Caco-2 (cell line): ENCODE results near the gene SERINC3. TPM values are rescaled to one million over a fixed set of nuclear protein-coding genes. Genes with fewer than 3 reads are reported as not detected.

Source experiments
- BruUV-seq: library from RNA; stranded (reverse); fragments of 400-500 nt; replicated peaks from 2 replicates; lab custom pipeline; 2021; lab: Mats Ljungman, UMichigan
- CTCF ChIA-PET: fragments of 300-600 bp; sonication (Branson Sonifier 250); formaldehyde crosslinking; loops from one replicate; lab custom pipeline; 2022; ENCODE audit warnings: antibody characterized with exemption; lab: Charles Lee
- POLR2A ChIA-PET: fragments of 300-600 bp; sonication (Branson Sonifier 250); formaldehyde crosslinking; loops from one replicate; lab custom pipeline; 2022; ENCODE audit warnings: antibody characterized with exemption; lab: Charles Lee
- DNase-seq, 2 experiments: peaks; one replicate each; pipeline versions ENCODE4 v3.0.0 to v3.0.0-alpha.2; 2020 to 2022
- H3K27me3 ChIP-seq: replicated peaks from 2 replicates; pipeline ENCODE4 v1.6.0; 2011; ENCODE audit warnings: low read length; ENCODE audit not compliant: control insufficient read depth, insufficient read depth
- H3K36me3 ChIP-seq: 2 replicates; pipeline ENCODE4 v1.5.1; 2011; ENCODE audit warnings: low read length; ENCODE audit not compliant: control insufficient read depth, insufficient read depth
- H3K4me1 ChIP-seq: fragments of 250-450 bp; sonication (Bioruptor Pico); 2 replicates; pipeline ENCODE4 v1.5.1; 2020; ENCODE audit warnings: mild to moderate bottlenecking
- H3K4me3 ChIP-seq: 2 replicates; pipeline ENCODE4 v1.5.1; 2011; ENCODE audit warnings: low read depth, mild to moderate bottlenecking, control low read depth, low read length
- H3K9me3 ChIP-seq: fragments of 250-450 bp; sonication (Bioruptor Pico); 2 replicates; pipeline ENCODE4 v1.5.1; 2020; ENCODE audit warnings: mild to moderate bottlenecking, moderate library complexity
- H3K27ac Mint-ChIP-seq: one replicate; pipeline ENCODE4 v1.8.0; 2022; ENCODE audit warnings: mixed read lengths; ENCODE audit not compliant: unreplicated experiment
- H3K27me3 Mint-ChIP-seq: one replicate; pipeline ENCODE4 v1.8.0; 2022; ENCODE audit warnings: mixed read lengths; ENCODE audit not compliant: insufficient read depth, unreplicated experiment
- H3K36me3 Mint-ChIP-seq: one replicate; pipeline ENCODE4 v1.8.0; 2022; ENCODE audit warnings: mild to moderate bottlenecking, mixed read lengths; ENCODE audit not compliant: insufficient read depth, unreplicated experiment
- H3K4me1 Mint-ChIP-seq: one replicate; pipeline ENCODE4 v1.8.0; 2022; ENCODE audit warnings: low read depth, mixed read lengths; ENCODE audit not compliant: unreplicated experiment
- H3K4me3 Mint-ChIP-seq: one replicate; pipeline ENCODE4 v1.8.0; 2022; ENCODE audit warnings: mild to moderate bottlenecking, moderate library complexity, mixed read lengths; ENCODE audit not compliant: unreplicated experiment
- H3K9me3 Mint-ChIP-seq: one replicate; pipeline ENCODE4 v1.8.0; 2022; ENCODE audit warnings: mixed read lengths; ENCODE audit not compliant: unreplicated experiment
- intact Hi-C: fragments of 100-400 bp; cut with micrococcal nuclease; formaldehyde crosslinking; loops from one replicate; pipeline ENCODE4 v1.10.0; 2022; ENCODE audit not compliant: unreplicated experiment
- total RNA-seq: library from RNA; stranded (reverse); gene quantifications from 2 replicates; pipeline ENCODE4 v1.2.3, GENCODE V29; 2022
- TF ChIP-seq, protein P1 (sequence below), 2 experiments: fragments of 200-600 bp in 1 of 2; IDR thresholded peaks; 1 replicate in 1 of 2; 2 replicates in 1 of 2; pipeline versions ENCODE4 v1.5.1 to v1.8.0; 2011 to 2022; ENCODE audit warnings: antibody characterized with exemption in 1 of 2, control low read depth in 1 of 2, inconsistent platforms in 1 of 2, low read depth in 1 of 2, low read length in 1 of 2, mild to moderate bottlenecking in 1 of 2, moderate library complexity in 1 of 2; ENCODE audit not compliant: insufficient read depth in 1 of 2, severe bottlenecking in 1 of 2, unreplicated experiment in 1 of 2

SERINC3 gene
- total RNA-seq, 1 experiment from 2014 or later: 185 TPM

DNA sequence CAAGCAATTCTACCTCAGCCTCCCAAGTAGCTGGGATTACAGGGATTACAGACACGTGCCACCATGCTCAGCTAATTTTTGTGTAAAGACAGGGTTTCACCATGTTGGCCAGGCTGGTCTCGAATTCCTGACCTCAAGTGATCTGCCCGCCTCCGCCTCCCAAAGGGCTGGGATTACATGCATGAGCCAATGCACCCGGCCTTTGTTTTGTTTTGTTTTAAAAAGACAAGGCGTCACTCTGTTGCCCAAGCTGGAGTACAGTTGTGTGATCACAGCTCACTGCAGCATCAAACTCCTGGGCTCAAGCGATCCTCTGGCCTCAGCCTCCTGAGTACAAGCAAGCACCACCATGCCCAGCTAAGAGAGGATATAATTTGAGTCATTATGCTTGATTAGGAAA, 5.4 kb downstream of the SERINC3 start:
- Histone ChIP-seq H3K9me3 (no peaks in the 10 kb centered on the region), H3K4me3 (no peak overlapping the region), H3K4me1 (peaks cover 37% of the 10 kb centered on the region), H3K36me3 (no peaks in the 10 kb centered on the region), H3K27me3 (no peaks in the 10 kb centered on the region)
- TF ChIP-seq, protein P1, sequence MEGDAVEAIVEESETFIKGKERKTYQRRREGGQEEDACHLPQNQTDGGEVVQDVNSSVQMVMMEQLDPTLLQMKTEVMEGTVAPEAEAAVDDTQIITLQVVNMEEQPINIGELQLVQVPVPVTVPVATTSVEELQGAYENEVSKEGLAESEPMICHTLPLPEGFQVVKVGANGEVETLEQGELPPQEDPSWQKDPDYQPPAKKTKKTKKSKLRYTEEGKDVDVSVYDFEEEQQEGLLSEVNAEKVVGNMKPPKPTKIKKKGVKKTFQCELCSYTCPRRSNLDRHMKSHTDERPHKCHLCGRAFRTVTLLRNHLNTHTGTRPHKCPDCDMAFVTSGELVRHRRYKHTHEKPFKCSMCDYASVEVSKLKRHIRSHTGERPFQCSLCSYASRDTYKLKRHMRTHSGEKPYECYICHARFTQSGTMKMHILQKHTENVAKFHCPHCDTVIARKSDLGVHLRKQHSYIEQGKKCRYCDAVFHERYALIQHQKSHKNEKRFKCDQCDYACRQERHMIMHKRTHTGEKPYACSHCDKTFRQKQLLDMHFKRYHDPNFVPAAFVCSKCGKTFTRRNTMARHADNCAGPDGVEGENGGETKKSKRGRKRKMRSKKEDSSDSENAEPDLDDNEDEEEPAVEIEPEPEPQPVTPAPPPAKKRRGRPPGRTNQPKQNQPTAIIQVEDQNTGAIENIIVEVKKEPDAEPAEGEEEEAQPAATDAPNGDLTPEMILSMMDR (IDR thresholded peaks at IDR 0.05; ENCODE audit: insufficient read depth in 1 of 2, low read depth in 1 of 2, low read length in 1 of 2, severe bottlenecking in 1 of 2, unreplicated experiment in 1 of 2): no peak
- H3K27me3 Mint-ChIP-seq: no peaks in the 10 kb centered on the region
- intact Hi-C loops: no loop called here
- DNase-seq: no peak
- H3K9me3 Mint-ChIP-seq: no peaks in the 10 kb centered on the region
- H3K4me1 Mint-ChIP-seq: peaks cover 46% of the 10 kb centered on the region
- no peak overlapping the region for H3K27ac Mint-ChIP-seq
- H3K4me3 Mint-ChIP-seq: no peak overlapping the region
- BruUV-seq: no TSS peak
- ChIA-PET POLR2A (no interaction called here), CTCF (no interaction called here)
- H3K36me3 Mint-ChIP-seq: peaks cover 43% of the 10 kb centered on the region

DNA sequence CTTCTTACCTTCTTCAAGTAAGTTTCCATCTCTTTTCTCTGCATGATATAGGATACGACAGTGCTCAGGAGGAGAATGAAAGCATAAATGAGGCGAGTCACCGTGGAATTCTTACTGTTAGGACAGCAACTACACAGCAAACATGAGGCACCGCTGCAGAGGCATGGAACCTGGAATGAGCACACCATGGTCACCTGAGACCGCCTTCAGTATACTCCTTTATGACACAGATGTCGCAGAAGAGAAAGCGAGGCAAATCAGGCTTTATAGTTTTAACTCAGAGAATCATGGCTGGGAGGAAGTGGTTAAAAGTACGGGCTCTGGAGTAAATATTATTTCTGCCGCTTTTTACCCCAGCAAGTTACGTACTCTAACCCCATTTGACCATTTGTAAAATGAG, 8.0 kb downstream of the SERINC3 start:
- Histone ChIP-seq H3K36me3 (no peaks in the 10 kb centered on the region), H3K4me1 (peaks cover 28% of the 10 kb centered on the region), H3K9me3 (no peaks in the 10 kb centered on the region), H3K27me3 (no peaks in the 10 kb centered on the region), H3K4me3 (no peak overlapping the region)
- POLR2A ChIA-PET: no interaction called here
- peaks cover 36% of the 10 kb centered on the region for H3K4me1 Mint-ChIP-seq
- DNase-seq: no peak
- H3K9me3 Mint-ChIP-seq: no peaks in the 10 kb centered on the region
- H3K27me3 Mint-ChIP-seq: no peaks in the 10 kb centered on the region
- TF ChIP-seq, protein P1 (IDR thresholded peaks at IDR 0.05; ENCODE audit: insufficient read depth in 1 of 2, low read depth in 1 of 2, low read length in 1 of 2, severe bottlenecking in 1 of 2, unreplicated experiment in 1 of 2): no peak
- no TSS peak for BruUV-seq
- intact Hi-C loops: no loop called here
- no peak overlapping the region for H3K4me3 Mint-ChIP-seq
- peak overlapping the region; percentile 29 for H3K27ac Mint-ChIP-seq
- CTCF ChIA-PET: no interaction called here
- H3K36me3 Mint-ChIP-seq: peaks cover 67% of the 10 kb centered on the region

DNA sequence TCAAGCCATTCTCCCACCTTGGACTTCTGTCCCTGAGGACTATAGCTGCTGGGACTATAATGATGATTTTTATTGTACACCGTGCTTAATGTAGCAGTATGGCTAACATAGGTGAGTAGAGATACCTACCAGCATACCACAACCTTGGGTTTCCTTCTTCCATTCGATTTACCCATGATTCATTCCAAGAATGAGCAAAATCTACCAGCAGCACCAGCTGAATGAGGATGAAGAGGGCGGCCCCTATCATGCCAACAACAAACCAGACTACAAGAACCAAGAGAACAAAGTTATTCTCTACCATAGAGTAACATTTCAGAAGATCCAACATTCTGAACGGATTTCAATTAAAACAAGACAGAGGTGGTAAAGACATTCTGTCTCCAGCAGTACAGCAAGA, 12.1 kb downstream of the SERINC3 start:
- intact Hi-C loops: no loop called here
- Histone ChIP-seq H3K4me1 (peaks cover 16% of the 10 kb centered on the region), H3K36me3 (no peaks in the 10 kb centered on the region), H3K4me3 (no peak overlapping the region), H3K9me3 (no peaks in the 10 kb centered on the region), H3K27me3 (no peaks in the 10 kb centered on the region)
- ChIA-PET CTCF (no interaction called here), POLR2A (no interaction called here)
- H3K27me3 Mint-ChIP-seq: no peaks in the 10 kb centered on the region
- H3K4me1 Mint-ChIP-seq: peaks cover 18% of the 10 kb centered on the region
- TF ChIP-seq, protein P1 (IDR thresholded peaks at IDR 0.05; ENCODE audit: insufficient read depth in 1 of 2, low read depth in 1 of 2, low read length in 1 of 2, severe bottlenecking in 1 of 2, unreplicated experiment in 1 of 2): no peak
- no TSS peak for BruUV-seq
- no peak overlapping the region for H3K4me3 Mint-ChIP-seq
- peaks cover 82% of the 10 kb centered on the region for H3K36me3 Mint-ChIP-seq
- DNase-seq: no peak
- no peaks in the 10 kb centered on the region for H3K9me3 Mint-ChIP-seq
- H3K27ac Mint-ChIP-seq: no peak overlapping the region
